ENCODE measurements around the gene ULK1.
"Not testable (repeated sequence)": the region's sequence is repeated elsewhere in the genome, so short reads cannot be mapped to it uniquely, and the experiment has no call there.

The ULK1 gene

DNA sequence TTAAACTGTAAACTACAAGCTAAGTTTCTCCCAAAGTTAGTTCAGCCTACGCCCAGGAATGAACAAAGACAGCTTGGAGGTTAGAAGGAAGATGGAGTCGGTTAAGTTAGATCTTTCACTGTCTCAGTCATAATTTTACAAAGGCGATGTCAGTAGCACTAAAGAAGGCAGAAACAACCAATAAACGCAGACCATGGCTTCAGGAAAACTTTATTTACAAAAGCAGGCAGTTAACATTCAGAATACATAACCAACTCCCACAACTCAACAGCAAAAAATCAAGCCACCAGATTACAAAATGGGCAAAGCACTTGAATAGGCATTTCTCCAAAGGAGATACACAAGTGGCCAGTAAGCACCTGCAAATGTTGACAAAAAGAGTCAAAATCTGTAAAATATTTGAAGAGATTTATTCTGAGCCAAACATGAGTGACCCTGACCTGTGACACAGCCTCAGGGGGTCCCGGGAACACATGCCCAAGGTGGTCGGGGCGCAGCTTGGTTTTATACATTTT, 8.8 kb upstream of the ULK1 start:
- in situ Hi-C loops (cut with MboI; ENCODE audit: low sequenced_read_pairs): no loop called here

DNA sequence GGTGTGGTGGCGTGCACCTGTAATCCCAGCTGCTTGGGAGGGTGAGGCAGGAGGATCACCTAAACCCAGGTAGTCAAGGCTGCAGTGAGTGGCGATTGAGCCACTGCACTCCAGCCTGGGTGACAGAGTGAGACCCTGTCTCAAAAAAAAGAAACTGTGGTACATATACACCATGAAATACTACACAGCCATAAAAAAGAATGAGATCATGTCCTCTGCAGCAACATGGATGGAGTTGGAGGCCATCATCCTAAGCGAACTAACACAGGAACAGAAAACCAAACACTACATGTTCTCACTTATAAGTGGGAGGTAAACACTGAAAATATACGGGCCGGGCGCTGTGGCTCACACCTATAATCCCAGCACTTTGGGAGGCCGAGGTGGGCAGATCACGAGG, 2.7 kb upstream of the ULK1 start:
- in situ Hi-C loops (cut with MboI; ENCODE audit: low sequenced_read_pairs): not testable (repeated sequence)

DNA sequence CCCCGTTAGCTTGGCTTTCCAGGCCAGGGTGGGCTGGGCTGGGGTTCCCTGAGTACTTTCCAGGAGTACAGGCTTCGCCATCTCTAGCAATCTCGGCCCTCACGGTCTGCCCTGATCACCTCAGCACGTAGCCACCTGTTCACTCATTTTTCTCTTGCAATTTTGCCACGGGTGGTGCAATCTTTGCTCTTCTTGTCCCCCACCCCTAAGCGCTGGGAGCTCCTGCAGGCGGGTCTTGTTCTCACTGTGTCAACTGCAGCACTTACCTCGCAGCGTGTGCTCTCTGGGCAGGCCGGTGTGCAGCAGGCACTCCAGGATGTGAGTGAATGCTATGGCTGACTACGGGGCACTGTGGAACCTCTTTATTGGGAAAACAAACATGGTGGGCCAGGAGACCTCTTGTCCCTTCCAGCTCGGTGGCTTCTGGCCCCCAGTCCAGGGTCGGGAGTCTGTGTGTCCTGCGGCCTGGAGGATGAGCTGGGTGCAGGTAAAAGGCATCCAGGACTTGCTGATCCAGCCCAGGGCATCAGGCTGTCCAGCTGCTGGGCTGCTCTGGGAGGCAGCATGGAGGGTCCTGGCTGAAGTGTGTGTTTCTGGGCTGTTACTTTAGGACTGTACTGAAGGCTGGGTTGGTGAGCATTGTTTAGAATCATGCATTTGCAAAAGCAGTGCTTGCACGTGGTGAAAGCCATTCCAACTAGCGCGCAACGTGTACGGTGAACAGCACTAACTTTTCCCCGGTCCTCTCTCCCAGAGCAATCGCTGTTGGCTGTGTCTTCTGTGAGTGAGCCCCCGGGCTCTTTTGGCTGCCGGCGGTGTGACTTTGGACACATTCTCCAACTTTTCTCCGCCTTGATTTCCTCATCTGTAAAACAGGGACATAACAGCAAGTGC, 1.5 kb upstream of the ULK1 start:
- in situ Hi-C loops (cut with MboI; ENCODE audit: low sequenced_read_pairs): no loop called here

DNA sequence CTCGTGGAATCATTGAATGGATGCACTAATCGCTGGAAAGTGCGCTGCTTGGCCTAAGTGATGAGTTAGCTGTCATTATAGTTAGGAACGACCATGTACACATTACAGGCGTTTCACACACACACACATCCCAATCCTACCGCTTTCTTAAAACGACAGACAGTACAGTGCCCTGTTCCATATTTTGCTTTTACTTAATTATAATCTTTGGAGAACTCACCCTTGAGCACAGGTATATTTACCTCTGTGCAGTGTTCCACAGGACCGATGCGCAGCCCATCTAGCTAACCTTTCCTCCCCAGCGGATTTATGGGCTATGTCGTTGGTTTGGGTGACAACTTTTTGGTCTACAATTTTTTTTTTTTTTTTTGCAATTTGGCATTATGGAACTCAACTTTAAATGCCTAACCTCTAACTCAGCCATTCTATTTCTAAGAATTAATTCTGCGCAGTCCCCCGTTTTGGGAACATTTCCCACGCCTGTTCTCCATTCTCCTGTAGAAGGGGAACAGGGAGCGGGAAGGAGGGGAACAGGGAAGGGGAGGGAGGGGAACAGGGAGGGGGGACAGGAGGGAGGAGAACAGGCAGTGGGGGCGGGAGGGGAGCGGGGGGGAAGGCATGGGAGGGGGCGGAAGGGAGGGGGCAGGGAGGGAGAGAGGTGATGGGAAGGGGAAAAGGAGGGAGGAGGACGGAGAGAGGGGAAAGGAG, 663 bp upstream of the ULK1 start:
- in situ Hi-C loops (cut with MboI; ENCODE audit: low sequenced_read_pairs): no loop called here

DNA sequence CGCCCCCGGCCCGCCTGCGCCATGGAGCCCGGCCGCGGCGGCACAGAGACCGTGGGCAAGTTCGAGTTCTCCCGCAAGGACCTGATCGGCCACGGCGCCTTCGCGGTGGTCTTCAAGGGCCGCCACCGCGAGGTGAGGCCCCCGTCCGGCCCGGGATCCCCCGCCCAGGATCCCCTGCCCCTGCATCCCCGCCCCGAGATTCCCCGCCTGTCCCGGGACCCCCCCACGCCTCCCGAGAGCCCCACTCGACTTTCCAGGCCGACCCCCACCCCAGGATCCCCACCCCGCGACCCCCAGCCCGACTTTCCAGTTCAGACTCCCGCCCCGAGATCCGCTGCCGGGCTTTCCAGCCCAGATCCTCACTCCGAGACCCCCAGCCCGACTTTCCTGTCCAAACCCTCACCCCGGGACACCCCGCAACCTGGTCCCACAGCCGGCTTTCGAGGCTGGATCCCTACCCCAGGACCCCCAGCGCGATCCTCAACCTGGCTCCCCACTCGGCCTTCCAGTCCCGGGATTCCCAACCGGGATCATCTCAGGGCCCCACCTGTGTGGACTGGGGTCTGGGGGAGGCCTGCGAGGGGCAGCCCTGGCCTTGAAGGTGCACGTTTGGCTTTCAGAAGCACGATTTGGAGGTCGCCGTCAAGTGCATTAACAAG, 688 bp downstream of the ULK1 start:
- in situ Hi-C loops (cut with MboI; ENCODE audit: low sequenced_read_pairs): no loop called here

DNA sequence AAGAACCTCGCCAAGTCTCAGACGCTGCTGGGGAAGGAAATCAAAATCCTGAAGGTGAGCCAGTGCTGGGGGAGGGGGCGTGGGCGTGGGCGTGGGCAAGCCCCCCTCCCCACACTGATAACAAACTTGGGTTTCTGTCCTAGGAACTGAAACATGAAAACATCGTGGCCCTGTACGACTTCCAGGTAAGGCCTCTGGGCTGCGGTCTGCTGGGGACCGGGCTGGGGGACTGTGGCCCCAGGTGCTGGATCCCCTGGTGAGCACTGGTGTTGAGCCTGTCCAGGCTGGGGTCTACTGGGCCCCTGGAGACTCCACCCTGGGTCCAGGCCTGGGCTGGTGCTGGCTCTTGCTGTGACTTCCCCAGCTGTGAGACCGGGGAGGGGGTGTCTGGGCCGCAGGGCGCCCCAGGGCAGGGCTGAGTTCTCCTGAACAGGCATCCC, 1.2 kb downstream of the ULK1 start:
- in situ Hi-C loops (cut with MboI; ENCODE audit: low sequenced_read_pairs): no loop called here

DNA sequence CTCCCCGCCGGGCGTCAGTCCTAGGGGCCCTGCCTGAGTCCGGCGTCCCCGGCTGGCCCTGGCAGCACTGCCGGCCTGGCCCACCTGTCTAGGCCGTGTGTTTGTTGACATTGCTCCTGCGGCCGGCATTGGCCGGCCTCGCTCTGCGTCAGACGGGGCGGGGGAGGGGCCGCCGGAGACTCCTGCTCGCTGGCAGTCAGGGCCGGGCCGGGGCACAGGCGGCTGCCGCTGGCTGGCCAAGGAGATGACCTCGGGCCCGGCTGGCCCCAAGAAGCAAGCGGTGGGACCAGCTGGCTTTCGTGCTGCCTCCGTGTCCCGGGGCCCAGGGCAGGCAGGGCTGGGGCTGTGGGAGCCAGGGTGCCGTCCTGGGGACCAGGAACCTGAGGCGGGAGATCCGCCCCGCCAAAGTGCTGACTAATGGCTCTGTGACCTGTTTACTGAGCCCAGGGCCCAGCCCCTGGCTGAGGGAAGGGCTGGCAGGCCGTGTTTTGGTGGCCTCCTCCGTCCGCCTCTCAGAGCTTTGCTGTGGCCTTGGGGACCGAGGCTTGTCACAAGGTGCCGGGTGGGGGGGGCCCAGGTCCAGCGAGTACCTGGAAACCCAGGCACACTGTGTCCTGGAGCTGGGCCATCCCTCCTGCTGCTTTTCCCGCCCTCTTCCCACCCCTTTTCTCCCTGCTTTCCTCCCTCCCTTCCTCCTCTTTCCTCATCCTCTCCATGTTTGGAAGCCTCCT, 1.8 kb downstream of the ULK1 start:
- in situ Hi-C loops (cut with MboI; ENCODE audit: low sequenced_read_pairs): no loop called here

DNA sequence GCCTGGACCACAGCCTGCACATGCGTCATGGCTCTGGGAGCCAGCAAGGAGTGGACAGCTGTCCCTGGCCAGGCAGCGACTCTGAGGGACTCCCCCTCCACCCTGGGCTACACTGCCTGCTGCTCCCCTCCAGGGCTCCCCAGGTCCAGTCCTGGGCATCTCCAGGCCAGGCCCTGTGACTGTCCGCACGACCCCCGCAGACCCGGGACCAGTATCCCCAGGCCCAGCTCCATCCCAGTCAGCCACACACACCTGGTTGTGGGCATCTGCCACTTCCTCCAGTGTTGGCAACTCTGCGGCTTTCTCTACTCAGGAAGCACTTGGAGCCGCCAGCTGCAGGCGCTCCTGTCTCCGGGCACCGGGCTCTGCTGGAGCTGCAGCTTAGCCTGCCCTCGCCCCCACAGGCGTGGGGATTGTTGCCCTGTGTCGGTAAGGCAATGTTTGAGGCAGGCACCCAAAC, 2.4 kb downstream of the ULK1 start:
- in situ Hi-C loops (cut with MboI; ENCODE audit: low sequenced_read_pairs): no loop called here

DNA sequence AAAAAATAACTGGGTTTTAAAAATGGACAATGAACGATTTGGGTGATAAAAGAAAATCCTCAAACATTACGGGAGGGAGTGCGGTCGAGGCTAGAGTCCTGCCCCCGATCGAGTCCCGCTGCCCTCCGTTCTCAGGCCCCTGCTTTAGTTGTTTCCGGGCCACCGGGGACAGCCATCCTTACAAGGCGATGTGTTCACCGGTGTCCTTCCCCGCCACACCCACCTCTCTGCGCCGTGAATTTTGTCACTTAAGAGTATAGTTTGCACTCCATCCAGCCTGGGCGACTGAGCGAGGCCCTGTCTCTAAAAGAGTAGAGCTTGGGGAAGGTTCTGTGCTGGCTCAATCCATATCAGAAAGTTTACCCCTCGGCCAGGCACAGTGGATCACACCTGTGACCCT, 2.9 kb downstream of the ULK1 start:
- in situ Hi-C loops (cut with MboI; ENCODE audit: low sequenced_read_pairs): no loop called here

DNA sequence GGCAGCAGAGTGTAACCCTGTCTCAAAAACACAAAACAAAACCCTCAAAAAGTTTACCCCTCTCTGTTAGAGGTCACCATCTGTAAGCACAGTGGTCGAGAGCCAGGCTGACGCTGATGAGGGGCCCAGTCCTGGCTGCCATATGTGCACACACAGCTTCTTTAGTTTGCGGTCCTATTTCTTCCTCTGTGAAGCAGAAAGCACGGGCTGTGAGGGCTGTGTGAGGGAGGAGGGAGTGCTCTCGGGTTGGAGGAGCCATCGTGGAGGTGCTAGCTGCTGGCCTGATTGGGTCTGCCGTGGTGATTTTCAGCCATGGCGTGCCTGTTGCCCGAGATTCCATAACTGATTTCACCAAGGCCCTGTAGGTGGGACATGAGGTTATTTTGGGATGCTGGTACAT, 3.5 kb downstream of the ULK1 start:
- in situ Hi-C loops (cut with MboI; ENCODE audit: low sequenced_read_pairs): no loop called here

DNA sequence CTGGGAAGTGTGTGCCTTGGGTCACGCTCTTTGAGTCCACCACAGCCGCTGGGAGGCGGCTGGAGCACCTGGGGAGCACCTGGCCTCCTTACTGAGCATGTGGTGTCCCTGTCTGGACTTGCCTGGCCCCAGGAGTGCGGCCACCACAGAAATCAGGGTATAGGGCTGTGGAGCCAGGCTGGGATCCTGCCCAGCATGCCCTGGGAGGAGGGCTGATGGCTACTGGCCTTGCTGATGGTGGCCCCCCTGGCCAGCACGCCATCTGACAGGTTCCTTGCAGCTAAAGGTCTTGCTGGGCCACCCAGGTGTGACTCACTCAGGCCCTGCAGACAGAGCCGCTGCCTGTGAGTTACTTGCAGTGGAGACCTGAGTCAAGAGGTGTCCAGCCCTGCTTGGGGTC, 6.0 kb downstream of the ULK1 start:
- in situ Hi-C loops (cut with MboI; ENCODE audit: low sequenced_read_pairs): no loop called here

DNA sequence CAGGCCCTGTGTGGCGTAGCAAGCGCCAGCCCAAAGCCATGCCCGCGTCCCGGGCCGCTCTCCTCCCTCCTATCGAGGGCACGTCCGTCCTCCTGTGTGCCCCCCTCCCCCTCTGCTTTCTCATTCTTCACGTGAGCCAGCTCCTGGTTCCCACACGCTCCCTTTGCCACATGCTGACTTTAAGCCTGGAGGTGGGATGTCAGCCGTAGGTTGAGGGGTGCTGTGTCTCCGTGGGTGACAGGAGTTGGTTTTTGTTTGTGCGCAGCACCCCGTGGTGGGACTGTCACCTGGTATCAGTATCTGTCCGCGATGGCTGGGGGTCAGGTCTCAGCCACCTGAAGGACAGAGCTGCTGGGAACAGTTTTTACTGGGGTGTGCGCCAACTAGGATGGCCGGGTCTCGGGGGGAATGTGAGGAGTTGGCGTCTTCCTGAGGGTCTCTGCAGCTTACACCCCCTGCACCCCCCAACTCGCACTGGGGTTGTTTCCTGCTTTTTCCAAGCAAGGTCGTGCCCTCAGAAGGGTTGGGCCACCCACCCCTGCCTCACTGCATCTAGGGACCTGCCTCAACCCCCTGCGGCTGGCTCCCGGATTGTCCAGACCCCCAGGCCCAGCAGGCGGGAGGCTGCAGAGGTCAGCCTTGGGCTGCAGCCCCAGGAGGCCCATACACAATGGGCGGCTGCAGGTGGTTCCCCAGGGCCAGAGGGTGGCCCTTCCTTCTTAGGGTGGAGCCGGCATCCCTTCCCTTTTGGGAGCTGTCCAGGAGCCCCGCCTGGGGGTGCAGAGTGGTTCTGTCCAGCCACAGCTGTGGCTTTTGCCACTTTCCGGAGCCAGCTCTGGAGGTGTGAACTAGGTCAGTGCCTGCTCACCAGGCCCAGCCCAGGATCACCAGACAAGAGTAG, 7.3 kb downstream of the ULK1 start:
- in situ Hi-C loops (cut with MboI; ENCODE audit: low sequenced_read_pairs): no loop called here

DNA sequence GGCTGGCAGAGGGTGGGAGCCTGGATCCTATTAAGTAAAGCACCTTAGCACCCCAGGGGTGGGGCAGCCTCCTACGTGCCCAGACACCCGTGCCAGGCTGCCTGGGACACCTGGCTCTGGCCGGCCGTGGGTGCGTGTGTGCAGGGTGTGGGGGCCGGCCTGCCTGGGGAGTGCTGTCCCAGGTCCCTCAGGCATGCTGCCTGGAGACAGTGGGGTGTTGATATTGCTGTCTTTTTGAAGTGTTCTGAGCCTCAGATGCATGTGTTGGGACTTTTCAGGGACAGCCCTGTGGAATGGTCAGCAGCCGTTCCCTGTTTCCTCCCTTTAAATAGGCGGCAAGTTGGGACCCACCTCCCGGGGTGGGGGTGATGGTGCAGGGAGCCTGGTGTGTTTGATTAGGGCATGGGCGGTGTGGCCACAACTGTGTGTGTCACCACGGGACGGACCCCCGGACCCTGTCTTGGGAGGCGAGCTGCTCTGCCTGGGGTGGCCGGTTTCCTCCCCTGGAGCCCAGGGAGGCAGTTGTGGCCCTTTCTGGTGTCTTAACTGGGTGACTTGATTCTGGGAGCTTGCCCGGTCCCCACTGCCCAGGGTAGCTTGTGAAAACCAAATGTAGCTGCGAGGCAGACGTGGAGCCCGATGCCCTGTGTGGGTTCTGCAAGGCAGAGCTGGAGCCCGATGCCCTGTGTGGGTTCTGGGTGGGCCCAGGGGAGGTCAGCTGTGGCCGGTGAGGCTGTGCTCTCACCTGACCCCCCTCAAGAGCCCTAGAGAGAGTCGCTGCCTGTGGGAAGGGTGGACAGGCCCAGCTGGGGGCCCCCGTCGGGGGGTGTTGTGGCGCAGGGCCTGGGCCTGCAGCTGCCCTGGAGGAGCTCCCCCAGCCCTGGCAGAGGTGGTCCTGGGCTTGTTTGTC, 8.2 kb downstream of the ULK1 start:
- in situ Hi-C loops (cut with MboI; ENCODE audit: low sequenced_read_pairs): no loop called here

DNA sequence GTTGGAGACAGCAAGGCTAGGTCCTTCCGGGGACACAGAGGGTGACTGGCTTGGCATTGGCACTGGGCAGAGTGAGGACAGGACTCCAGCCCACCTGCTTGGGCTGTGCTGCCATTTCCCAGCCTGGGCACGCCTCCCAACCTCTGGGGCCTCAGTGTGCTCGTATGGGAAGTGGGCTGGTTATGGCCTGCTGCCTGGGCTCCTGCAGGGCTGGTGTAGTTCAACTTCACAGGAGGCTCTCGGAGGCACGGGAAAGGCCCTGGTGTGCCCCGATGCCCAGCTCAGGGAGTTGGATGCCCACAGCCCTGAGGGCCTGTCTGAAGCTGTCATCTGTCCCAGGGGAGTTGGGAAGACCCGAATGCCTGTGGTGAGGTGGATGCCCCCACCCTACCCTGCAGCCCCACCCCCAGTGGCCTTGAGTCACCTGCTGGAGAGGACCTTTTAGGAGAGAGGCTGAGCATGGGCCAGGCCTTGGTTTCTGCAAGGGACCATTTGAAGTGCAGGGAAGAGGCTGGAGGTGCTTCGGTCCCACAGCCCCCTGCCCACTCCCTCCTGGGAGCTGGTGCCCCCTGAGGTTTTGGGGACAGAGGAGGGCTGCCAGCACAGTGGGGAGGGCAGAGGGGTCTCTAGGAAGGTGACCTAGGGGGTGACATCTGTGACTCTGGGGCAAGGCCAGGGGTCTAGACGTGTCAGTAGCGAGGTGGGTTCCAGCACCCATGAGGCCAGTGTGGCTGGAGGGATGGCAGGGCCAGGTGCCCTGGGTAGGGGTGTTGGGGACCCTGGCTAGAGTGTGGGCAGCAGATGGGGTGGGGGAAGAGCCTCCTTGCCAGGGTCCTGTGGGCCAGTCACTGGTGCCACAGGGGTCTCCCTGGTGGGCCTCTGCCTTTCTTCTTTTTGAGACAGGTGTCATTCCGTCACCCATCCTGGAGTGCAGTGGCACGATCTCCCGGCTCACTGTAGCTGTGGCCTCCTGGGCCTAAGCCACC, 9.1 kb downstream of the ULK1 start:
- in situ Hi-C loops (cut with MboI; ENCODE audit: low sequenced_read_pairs): no loop called here

DNA sequence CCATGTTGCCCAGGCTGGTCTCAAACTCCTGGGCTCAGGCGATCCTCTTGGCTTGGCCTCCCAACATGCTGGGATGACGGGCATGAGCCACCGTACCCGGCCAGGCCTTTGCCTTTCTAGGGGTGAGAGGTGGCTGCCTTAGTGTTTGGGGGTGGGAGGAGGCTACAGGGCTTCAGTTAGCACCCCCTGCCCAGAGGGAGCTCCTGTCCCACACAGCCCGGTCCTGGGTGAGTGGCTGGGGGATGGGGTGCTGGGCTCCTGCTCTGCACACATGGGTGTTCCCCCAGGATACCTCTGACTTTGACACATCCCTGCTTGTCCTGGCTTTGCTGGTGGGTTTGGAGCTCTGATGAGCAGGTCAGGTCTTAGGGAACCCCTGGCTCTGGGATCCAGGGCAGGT, 9.9 kb downstream of the ULK1 start:
- in situ Hi-C loops (cut with MboI; ENCODE audit: low sequenced_read_pairs): no loop called here

DNA sequence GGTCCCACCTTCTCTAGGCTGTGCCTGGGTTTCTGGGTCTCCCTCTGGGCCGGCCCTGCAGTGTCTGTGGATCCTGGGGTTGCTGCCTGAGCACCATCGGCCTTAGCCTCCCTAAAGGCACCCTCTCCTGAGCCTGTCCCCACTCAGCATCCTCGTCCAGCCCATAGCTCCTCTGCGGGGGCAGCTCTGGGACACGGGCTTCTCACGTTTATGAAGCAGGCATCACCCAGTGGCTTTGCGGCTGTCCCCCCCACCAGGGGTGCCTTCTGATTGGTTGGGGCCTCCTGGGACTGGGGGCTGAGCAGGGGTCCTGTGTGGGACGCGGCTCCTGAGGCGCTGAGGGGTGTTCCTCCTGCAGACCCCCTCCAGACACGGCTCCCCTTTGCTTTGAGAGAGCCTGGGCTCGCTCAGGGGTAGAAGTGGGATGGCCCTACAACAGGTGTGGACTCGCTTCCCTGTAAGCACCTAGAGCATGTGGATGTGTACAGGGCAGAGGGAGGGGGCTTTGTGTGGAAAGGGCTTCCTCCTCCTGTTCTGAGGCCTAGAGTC, 10.7 kb downstream of the ULK1 start:
- in situ Hi-C loops (cut with MboI; ENCODE audit: low sequenced_read_pairs): no loop called here

DNA sequence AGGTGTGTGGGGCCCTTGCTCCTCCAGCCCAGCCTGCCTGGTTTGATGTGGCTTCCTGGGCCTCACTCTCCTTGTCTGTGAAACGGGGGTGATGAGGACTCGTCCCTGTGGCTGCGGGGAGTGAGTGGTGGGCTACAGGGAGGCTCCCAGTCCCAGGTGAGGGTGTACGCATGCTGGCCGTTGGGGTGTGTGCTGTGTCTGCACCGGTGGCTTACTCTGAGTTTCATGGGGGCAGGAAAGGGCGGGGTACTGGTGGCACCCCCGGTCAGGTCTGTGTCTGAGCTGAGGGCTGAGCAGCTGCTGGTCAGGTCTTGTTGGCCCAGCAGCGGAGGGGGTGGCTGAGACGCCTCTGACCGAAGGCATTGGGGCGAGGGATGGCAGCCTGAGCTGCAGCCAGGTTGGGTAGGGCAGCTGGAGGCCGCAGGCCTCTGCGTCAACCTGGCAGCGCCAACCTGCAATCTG, 11.2 kb downstream of the ULK1 start:
- in situ Hi-C loops (cut with MboI; ENCODE audit: low sequenced_read_pairs): no loop called here
